ENCODE measurements around the gene PAQR6. TPM values are rescaled to one million over a fixed set of nuclear protein-coding genes. Genes with fewer than 3 reads are reported as not detected.

The PAQR6 gene
- total RNA-seq, 3 donors from 2014 or later: 1.5 to 6.2 (median 1.9) TPM

DNA sequence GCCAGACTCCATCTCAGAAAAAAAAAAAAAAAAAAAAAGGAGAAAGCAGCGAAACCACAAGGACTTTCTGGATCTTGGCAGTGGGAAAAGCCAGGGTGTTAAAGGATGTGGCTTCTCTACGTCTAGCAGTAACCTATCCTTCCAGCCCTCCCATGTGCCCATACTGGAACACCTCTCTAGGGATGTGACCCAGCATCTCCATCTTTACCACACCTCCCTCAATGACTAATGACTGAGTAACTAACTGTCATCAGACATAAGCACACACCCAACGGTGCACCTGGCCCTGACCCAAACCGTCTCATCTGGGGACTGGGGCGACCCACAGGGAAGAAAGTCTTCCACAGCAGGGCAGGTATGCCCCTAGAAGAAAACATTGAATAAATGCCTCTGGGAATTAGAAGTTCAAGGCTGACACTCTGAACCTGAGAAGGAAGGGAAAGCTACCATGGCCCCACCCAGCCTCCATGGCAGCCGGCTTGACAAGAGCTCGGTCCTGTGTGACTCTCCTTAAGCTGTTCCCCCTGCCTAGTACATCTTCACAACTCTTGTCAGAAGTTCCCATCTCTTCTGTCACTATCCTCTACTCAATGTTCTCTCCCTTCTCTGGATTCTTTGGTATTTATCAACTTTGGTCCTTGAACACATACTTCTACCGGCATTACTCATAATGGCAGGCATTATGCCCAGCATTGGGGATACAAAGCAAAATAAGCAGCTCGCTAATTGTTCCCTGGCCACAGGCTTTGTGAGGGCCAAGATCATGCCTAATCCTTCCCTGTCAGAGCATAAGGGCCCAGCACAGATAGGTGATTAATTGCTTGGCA is 14.8 kb upstream of the PAQR6 start:
- Histone ChIP-seq H3K4me3 (no peak overlapping the region), H3K36me3 (ENCODE audit: low read depth) (peaks cover 44% of the 10 kb centered on the region), H3K4me1 (ENCODE audit: low read depth) (no peaks in the 10 kb centered on the region), H3K9me3 (no peaks in the 10 kb centered on the region)
- no peak for DNase-seq
- no peak for TF ChIP-seq CTCF (IDR thresholded peaks at IDR 0.05)
- intact Hi-C loops (cut with DNase I, micrococcal nuclease): no loop called here
- no peak for ATAC-seq

GRCh38 chr1:156260896-156261295 is 13.0 kb upstream of the PAQR6 start:
- TF ChIP-seq CTCF (IDR thresholded peaks at IDR 0.05): no peak
- DNase-seq (no peak), ATAC-seq (no peak)
- Histone ChIP-seq H3K4me1 (ENCODE audit: low read depth) (no peaks in the 10 kb centered on the region), H3K36me3 (ENCODE audit: low read depth) (peaks cover 31% of the 10 kb centered on the region), H3K9me3 (no peaks in the 10 kb centered on the region), H3K4me3 (no peak overlapping the region)
- intact Hi-C loops (cut with DNase I, micrococcal nuclease): no loop called here

- no peaks in the 10 kb centered on the region for H3K9me3 ChIP-seq
- no peak overlapping the region for H3K4me3 ChIP-seq
- no peak for ATAC-seq
- no peaks in the 10 kb centered on the region for H3K4me1 ChIP-seq (ENCODE audit: low read depth)
- no peak for TF ChIP-seq CTCF (IDR thresholded peaks at IDR 0.05)
- H3K36me3 ChIP-seq (ENCODE audit: low read depth): peaks cover 25% of the 10 kb centered on the region
- DNase-seq: peak in 1 of 3 donors; percentile 22
- intact Hi-C loops (cut with DNase I, micrococcal nuclease): no loop called here
Measured at GRCh38 chr1:156259805-156260204, 11.9 kb upstream of the PAQR6 start.

GRCh38 chr1:156258859-156259258 is 11.0 kb upstream of the PAQR6 start:
- DNase-seq: no peak
- no peak for TF ChIP-seq CTCF (IDR thresholded peaks at IDR 0.05)
- H3K9me3 ChIP-seq: no peaks in the 10 kb centered on the region
- no peak overlapping the region for H3K4me3 ChIP-seq
- intact Hi-C loops (cut with DNase I, micrococcal nuclease): no loop called here
- ATAC-seq: no peak
- no peaks in the 10 kb centered on the region for H3K4me1 ChIP-seq (ENCODE audit: low read depth)
- H3K36me3 ChIP-seq (ENCODE audit: low read depth): peaks cover 25% of the 10 kb centered on the region

- no peaks in the 10 kb centered on the region for H3K4me1 ChIP-seq (ENCODE audit: low read depth)
- no peak overlapping the region for H3K4me3 ChIP-seq
- intact Hi-C loops (cut with DNase I, micrococcal nuclease): no loop called here
- no peaks in the 10 kb centered on the region for H3K9me3 ChIP-seq
- no peak for DNase-seq
- TF ChIP-seq CTCF (IDR thresholded peaks at IDR 0.05): no peak
- no peak for ATAC-seq
- H3K36me3 ChIP-seq (ENCODE audit: low read depth): peaks cover 23% of the 10 kb centered on the region
Measured at GRCh38 chr1:156257711-156258110, 9.9 kb upstream of the PAQR6 start.
